ENCODE results near the gene FSHB.

- TF ChIP-seq POLR2A (IDR thresholded peaks at IDR 0.05): no peak
- TF ChIP-seq, protein P1, sequence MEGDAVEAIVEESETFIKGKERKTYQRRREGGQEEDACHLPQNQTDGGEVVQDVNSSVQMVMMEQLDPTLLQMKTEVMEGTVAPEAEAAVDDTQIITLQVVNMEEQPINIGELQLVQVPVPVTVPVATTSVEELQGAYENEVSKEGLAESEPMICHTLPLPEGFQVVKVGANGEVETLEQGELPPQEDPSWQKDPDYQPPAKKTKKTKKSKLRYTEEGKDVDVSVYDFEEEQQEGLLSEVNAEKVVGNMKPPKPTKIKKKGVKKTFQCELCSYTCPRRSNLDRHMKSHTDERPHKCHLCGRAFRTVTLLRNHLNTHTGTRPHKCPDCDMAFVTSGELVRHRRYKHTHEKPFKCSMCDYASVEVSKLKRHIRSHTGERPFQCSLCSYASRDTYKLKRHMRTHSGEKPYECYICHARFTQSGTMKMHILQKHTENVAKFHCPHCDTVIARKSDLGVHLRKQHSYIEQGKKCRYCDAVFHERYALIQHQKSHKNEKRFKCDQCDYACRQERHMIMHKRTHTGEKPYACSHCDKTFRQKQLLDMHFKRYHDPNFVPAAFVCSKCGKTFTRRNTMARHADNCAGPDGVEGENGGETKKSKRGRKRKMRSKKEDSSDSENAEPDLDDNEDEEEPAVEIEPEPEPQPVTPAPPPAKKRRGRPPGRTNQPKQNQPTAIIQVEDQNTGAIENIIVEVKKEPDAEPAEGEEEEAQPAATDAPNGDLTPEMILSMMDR (IDR thresholded peaks at IDR 0.05): no peak
- TF ChIP-seq EP300 (IDR thresholded peaks at IDR 0.05): no peak
- no peak for TF ChIP-seq POLR2AphosphoS5 (IDR thresholded peaks at IDR 0.05)
These were observed 51.4 kb downstream of the FSHB start for GRCh38 chr11:30282289-30282631.
